ENCODE data around the gene GP9. TPM values are rescaled to one million over a fixed set of nuclear protein-coding genes. Genes with fewer than 3 reads are reported as not detected.

GP9 gene
- polyA plus RNA-seq (2013, experiment 1 of 2) = not detected
- polyA plus RNA-seq (2013, experiment 2 of 2) = not detected

DNA sequence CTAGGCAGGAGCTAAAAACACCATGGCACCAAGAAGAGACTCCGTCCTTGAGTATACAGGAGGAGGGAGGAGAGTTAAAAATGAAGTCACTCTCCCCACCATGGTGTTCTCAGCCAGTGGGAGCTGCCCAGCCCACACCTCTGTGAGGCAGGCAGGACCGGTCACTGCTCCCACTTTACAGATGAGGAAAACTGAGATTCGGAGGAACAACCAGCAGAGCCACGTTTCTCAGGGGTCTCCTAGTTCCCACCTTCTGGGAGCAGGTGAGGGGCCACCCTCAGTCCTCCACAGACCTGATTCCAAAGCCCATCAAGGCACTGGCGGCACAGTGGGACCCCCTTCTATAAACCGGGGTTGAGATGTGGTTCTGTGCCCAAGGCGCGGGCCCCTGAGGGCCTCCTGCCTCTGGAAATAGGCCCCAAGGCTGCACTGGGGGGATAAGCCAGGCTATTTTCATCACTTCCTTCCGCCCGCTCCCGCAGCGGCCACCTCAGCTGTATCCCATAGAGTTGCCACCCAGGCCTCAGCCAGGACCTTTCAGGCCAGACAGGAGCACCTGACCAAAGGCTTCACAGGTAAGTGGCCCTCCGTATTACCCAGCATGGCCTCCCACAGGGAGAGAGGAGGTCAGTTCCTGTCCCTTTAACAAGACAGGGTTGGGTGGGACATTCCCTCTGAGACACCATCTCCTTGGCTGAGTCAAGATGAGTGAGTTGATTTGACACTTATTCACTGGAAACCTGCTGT lies at the start of gene GP9:
TSS of gene GP9 (plus strand) at position 504 of the 747 bp plus-strand sequence. CDS start 961 bp downstream, outside the sequence.
- Histone ChIP-seq H3K27ac (ENCODE audit: low read depth, low read length) (no peak within 1 kb of the TSS), H3K4me1 (ENCODE audit: insufficient read depth, low read length) (peaks cover 3% of the 10 kb centered on the region; the same call in 1 of the 2 replicates), H3K4me3 (ENCODE audit: low read length) (no peak within 1 kb of the TSS), H3K9me3 (ENCODE audit: insufficient read depth, low read depth, low read length) (no peaks in the 10 kb centered on the region), H3K36me3 (ENCODE audit: insufficient read depth, low read length) (no peaks in the 10 kb centered on the region), H3K9ac (ENCODE audit: low read depth, low read length) (no peak within 1 kb of the TSS), H3K27me3 (ENCODE audit: insufficient read depth, low read length) (no peaks in the 10 kb centered on the region)
- 91% methylated on average over 13 of the region's 13 CpGs for WGBS

GRCh38 chr3:129013491-129013891 lies 47.1 kb upstream of the GP9 start:
- 96% methylated on average over 3 of the region's 3 CpGs for WGBS
- no peaks in the 10 kb centered on the region for H3K9me3 ChIP-seq (ENCODE audit: insufficient read depth, low read depth, low read length)
- no peaks in the 10 kb centered on the region; the same call in 1 of the 2 replicates for H3K4me1 ChIP-seq (ENCODE audit: insufficient read depth, low read length)

DNA sequence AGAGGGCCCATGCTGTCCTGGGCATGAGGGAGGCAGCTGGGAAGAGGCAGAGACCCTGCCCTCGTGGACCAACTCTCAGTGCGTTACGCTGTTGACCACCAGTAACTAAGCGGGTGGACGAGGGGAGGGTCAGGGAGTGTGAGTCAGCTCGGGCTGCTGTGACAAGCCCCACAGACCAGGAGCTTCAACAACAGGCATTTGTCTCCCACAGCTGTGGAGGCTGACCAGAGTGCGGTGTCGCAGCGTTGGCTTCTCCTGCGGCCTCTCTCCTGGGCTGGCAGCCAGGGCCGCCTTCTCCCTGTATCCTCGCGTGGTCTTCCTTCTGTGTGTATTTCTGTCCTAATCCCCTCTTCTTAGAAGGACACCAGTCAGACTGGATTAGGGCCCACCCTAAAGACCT lies 46.4 kb upstream of the GP9 start:
- H3K4me1 ChIP-seq (ENCODE audit: insufficient read depth, low read length) = no peaks in the 10 kb centered on the region; the same call in 1 of the 2 replicates
- 93% methylated on average over 13 of the region's 13 CpGs for WGBS

More at GRCh38 chr3:129013491-129013891, 47.1 kb upstream of the GP9 start:
- H3K4me3 ChIP-seq (ENCODE audit: low read length) = no peak overlapping the region
- 0 out of 2 replicates have a peak, but pooled peaks cover under 1% of the 10 kb centered on the region for H3K27me3 ChIP-seq (ENCODE audit: insufficient read depth, low read length)
- no peak overlapping the region for H3K9ac ChIP-seq (ENCODE audit: low read depth, low read length)
- H3K36me3 ChIP-seq (ENCODE audit: insufficient read depth, low read length) = no peaks in the 10 kb centered on the region
- no peak overlapping the region for H3K27ac ChIP-seq (ENCODE audit: low read depth, low read length)

DNA sequence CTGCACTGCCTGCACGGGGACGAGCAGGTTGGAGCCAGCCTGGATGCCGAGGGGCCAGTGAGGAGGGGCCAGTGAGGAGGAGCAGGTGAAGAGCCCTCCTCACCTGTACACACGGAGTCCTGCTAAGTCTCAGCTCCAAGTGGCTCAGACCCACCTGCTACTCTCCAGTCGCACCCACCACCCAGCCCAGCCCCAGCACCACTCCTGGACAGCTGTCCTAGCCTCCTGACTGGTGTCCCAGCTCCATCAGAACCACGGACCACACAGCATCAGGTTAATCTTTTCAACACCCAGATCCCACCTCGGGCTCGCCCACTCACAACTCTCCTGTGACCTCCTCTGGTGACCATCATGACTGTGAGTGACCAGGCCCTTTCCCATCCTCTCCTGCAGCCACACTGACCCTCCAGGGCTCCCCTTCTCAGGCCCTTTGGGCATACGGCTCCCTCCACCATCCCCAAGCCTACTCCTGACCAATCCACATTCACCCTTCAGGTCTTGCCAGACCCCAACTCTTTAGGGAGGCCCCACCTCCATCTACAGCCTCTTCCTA lies 45.7 kb upstream of the GP9 start:
- no peaks in the 10 kb centered on the region; the same call in 1 of the 2 replicates for H3K4me1 ChIP-seq (ENCODE audit: insufficient read depth, low read length)
- no peak overlapping the region for H3K9ac ChIP-seq (ENCODE audit: low read depth, low read length)
- no peaks in the 10 kb centered on the region for H3K27me3 ChIP-seq (ENCODE audit: insufficient read depth, low read length)
- H3K4me3 ChIP-seq (ENCODE audit: low read length) = no peak overlapping the region
- no peaks in the 10 kb centered on the region for H3K36me3 ChIP-seq (ENCODE audit: insufficient read depth, low read length)
- H3K9me3 ChIP-seq (ENCODE audit: insufficient read depth, low read depth, low read length) = no peaks in the 10 kb centered on the region
- H3K27ac ChIP-seq (ENCODE audit: low read depth, low read length) = no peak overlapping the region
- 86% methylated on average over 9 of the region's 9 CpGs for WGBS

More for the DNA sequence above, 46.4 kb upstream of the GP9 start:
- Histone ChIP-seq H3K36me3 (ENCODE audit: insufficient read depth, low read length) (no peaks in the 10 kb centered on the region), H3K27ac (ENCODE audit: low read depth, low read length) (no peak overlapping the region), H3K4me3 (ENCODE audit: low read length) (no peak overlapping the region), H3K9ac (ENCODE audit: low read depth, low read length) (no peak overlapping the region), H3K9me3 (ENCODE audit: insufficient read depth, low read depth, low read length) (no peaks in the 10 kb centered on the region), H3K27me3 (ENCODE audit: insufficient read depth, low read length) (no peaks in the 10 kb centered on the region)

DNA sequence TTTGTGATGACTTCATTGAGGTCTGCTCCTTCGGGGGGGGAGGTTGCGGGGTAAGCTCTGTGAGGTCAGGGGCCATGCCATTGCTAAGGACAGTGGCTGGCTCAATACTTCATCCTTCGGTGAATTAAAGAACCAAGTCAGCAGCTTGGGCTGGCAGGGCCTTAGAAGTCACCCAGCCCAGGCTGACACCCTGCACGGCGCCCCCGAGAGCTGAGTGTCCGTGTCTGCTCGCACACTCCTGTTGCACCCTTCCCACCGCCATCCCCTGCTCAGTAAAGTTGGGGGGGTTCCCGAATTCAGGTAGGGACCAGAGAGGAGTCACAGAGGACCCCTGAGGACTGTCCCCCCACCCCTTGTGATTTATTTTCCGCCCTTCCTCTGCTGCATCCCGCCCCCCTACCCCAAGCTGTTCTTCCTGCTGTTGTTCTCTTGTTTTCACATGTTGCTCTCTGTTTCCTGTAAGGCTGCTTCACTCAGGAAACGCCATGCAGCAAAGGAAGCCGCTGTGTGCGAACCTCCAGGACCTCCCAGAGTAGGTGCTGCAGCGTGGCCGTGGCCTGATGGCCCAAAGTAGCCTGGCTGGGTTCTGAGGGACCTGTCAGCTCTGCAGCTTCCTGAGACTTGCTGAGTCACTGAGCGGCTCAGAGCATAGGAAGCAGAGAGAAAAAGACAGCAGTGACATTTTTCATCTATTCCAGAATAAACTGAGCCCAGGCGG lies 45.0 kb upstream of the GP9 start:
- Histone ChIP-seq H3K4me1 (ENCODE audit: insufficient read depth, low read length) (no peaks in the 10 kb centered on the region; the same call in 1 of the 2 replicates), H3K27me3 (ENCODE audit: insufficient read depth, low read length) (no peaks in the 10 kb centered on the region), H3K36me3 (ENCODE audit: insufficient read depth, low read length) (no peaks in the 10 kb centered on the region), H3K9ac (ENCODE audit: low read depth, low read length) (no peak overlapping the region), H3K9me3 (ENCODE audit: insufficient read depth, low read depth, low read length) (no peaks in the 10 kb centered on the region), H3K4me3 (ENCODE audit: low read length) (no peak overlapping the region), H3K27ac (ENCODE audit: low read depth, low read length) (no peak overlapping the region)
- WGBS = 89% methylated on average over 19 of the region's 19 CpGs

GRCh38 chr3:129016356-129016719 lies 44.2 kb upstream of the GP9 start:
- Histone ChIP-seq H3K27me3 (ENCODE audit: insufficient read depth, low read length) (no peaks in the 10 kb centered on the region), H3K9ac (ENCODE audit: low read depth, low read length) (no peak overlapping the region), H3K4me1 (ENCODE audit: insufficient read depth, low read length) (no peaks in the 10 kb centered on the region; the same call in 1 of the 2 replicates), H3K9me3 (ENCODE audit: insufficient read depth, low read depth, low read length) (no peaks in the 10 kb centered on the region), H3K36me3 (ENCODE audit: insufficient read depth, low read length) (no peaks in the 10 kb centered on the region), H3K4me3 (ENCODE audit: low read length) (no peak overlapping the region), H3K27ac (ENCODE audit: low read depth, low read length) (no peak overlapping the region)
- 83% methylated on average over 6 of the region's 6 CpGs for WGBS

- no peaks in the 10 kb centered on the region for H3K36me3 ChIP-seq (ENCODE audit: insufficient read depth, low read length)
- WGBS = 97% methylated on average over 13 of the region's 14 CpGs
- no peak overlapping the region for H3K27ac ChIP-seq (ENCODE audit: low read depth, low read length)
- no peaks in the 10 kb centered on the region for H3K9me3 ChIP-seq (ENCODE audit: insufficient read depth, low read depth, low read length)
- no peaks in the 10 kb centered on the region for H3K27me3 ChIP-seq (ENCODE audit: insufficient read depth, low read length)
- H3K4me3 ChIP-seq (ENCODE audit: low read length) = no peak overlapping the region
- no peak overlapping the region for H3K9ac ChIP-seq (ENCODE audit: low read depth, low read length)
- H3K4me1 ChIP-seq (ENCODE audit: insufficient read depth, low read length) = no peaks in the 10 kb centered on the region; the same call in 1 of the 2 replicates
Observed at GRCh38 chr3:129016720-129017483, 43.7 kb upstream of the GP9 start.

- H3K4me1 ChIP-seq (ENCODE audit: insufficient read depth, low read length) = no peaks in the 10 kb centered on the region; the same call in 1 of the 2 replicates
- H3K27me3 ChIP-seq (ENCODE audit: insufficient read depth, low read length) = no peaks in the 10 kb centered on the region
- WGBS = 78% methylated on average over 7 of the region's 7 CpGs
- no peak overlapping the region for H3K9ac ChIP-seq (ENCODE audit: low read depth, low read length)
- no peak overlapping the region for H3K27ac ChIP-seq (ENCODE audit: low read depth, low read length)
- H3K9me3 ChIP-seq (ENCODE audit: insufficient read depth, low read depth, low read length) = no peaks in the 10 kb centered on the region
- H3K4me3 ChIP-seq (ENCODE audit: low read length) = no peak overlapping the region
- no peaks in the 10 kb centered on the region for H3K36me3 ChIP-seq (ENCODE audit: insufficient read depth, low read length)
Observed at GRCh38 chr3:129017484-129017899, 43.1 kb upstream of the GP9 start.

- Histone ChIP-seq H3K4me3 (ENCODE audit: low read length) (no peak overlapping the region), H3K9me3 (ENCODE audit: insufficient read depth, low read depth, low read length) (no peaks in the 10 kb centered on the region), H3K27me3 (ENCODE audit: insufficient read depth, low read length) (no peaks in the 10 kb centered on the region), H3K4me1 (ENCODE audit: insufficient read depth, low read length) (no peaks in the 10 kb centered on the region; the same call in 1 of the 2 replicates), H3K9ac (ENCODE audit: low read depth, low read length) (no peak overlapping the region), H3K27ac (ENCODE audit: low read depth, low read length) (no peak overlapping the region), H3K36me3 (ENCODE audit: insufficient read depth, low read length) (no peaks in the 10 kb centered on the region)
- WGBS = 91% methylated on average over 2 of the region's 2 CpGs
Observed at GRCh38 chr3:129018271-129018670, 42.3 kb upstream of the GP9 start.

- no peaks in the 10 kb centered on the region; the same call in 1 of the 2 replicates for H3K4me1 ChIP-seq (ENCODE audit: insufficient read depth, low read length)
- WGBS = 88% methylated on average over 9 of the region's 9 CpGs
- no peak overlapping the region for H3K4me3 ChIP-seq (ENCODE audit: low read length)
Observed at GRCh38 chr3:129018751-129019150, 41.8 kb upstream of the GP9 start.

More at GRCh38 chr3:129018751-129019150, 41.8 kb upstream of the GP9 start:
- Histone ChIP-seq H3K9me3 (ENCODE audit: insufficient read depth, low read depth, low read length) (no peaks in the 10 kb centered on the region), H3K27me3 (ENCODE audit: insufficient read depth, low read length) (no peaks in the 10 kb centered on the region), H3K36me3 (ENCODE audit: insufficient read depth, low read length) (no peaks in the 10 kb centered on the region), H3K27ac (ENCODE audit: low read depth, low read length) (no peak overlapping the region), H3K9ac (ENCODE audit: low read depth, low read length) (no peak overlapping the region)

All from HUES64 (cell line).